Neuronal stem cell (in vitro differentiated cells): ENCODE data around the gene C13orf46.

Experiments
- DNase-seq: peaks from one replicate; pipeline ENCODE4 v3.0.0-alpha.2; 2013; ENCODE audit warnings: low spot score
- H2AFZ ChIP-seq: one replicate; pipeline ENCODE4 v1.6.1; 2013; ENCODE audit warnings: mild to moderate bottlenecking, low read length, inconsistent platforms
- H2AK5ac ChIP-seq: 2 replicates; pipeline ENCODE4 v1.6.1; 2013; ENCODE audit warnings: low read depth, mild to moderate bottlenecking, inconsistent platforms, low read length, moderate library complexity, mixed read lengths
- H2BK120ac ChIP-seq: 2 replicates; pipeline ENCODE4 v1.6.1; 2013; ENCODE audit warnings: low read depth, mild to moderate bottlenecking, inconsistent platforms, low read length, moderate library complexity, mixed read lengths
- H2BK12ac ChIP-seq: one replicate; pipeline ENCODE4 v1.6.1; 2013; ENCODE audit warnings: low read length, inconsistent platforms
- H2BK15ac ChIP-seq: 2 replicates; pipeline ENCODE4 v1.6.1; 2013; ENCODE audit warnings: mild to moderate bottlenecking, low read length, inconsistent platforms, mixed read lengths
- H2BK5ac ChIP-seq: one replicate; pipeline ENCODE4 v1.6.1; 2013; ENCODE audit warnings: inconsistent platforms, mild to moderate bottlenecking, low read length, moderate library complexity
- H3K14ac ChIP-seq: one replicate; pipeline ENCODE4 v1.6.1; 2013; ENCODE audit warnings: low read length, inconsistent platforms
- H3K18ac ChIP-seq: 2 replicates; pipeline ENCODE4 v1.6.1; 2013; ENCODE audit warnings: low read length, inconsistent platforms
- H3K23ac ChIP-seq: 2 replicates; pipeline ENCODE4 v1.6.1; 2013; ENCODE audit warnings: low read depth, mild to moderate bottlenecking, mixed read lengths, low read length, inconsistent platforms; ENCODE audit not compliant: poor library complexity
- H3K27ac ChIP-seq: replicated peaks from 3 replicates; pipeline ENCODE4 v1.5.1; 2013; ENCODE audit warnings: low read length, inconsistent platforms
- H3K27me3 ChIP-seq, 3 experiments: 2 replicates each; pipeline ENCODE4 v1.6.1; 2013; ENCODE audit warnings: low read length in 3 of 3, mild to moderate bottlenecking in 2 of 3, inconsistent platforms in 1 of 3, low read depth in 1 of 3, mixed read lengths in 1 of 3, moderate library complexity in 1 of 3; ENCODE audit not compliant: control insufficient read depth in 3 of 3, insufficient read depth in 3 of 3
- H3K36me3 ChIP-seq, 2 donors: replicated peaks in 1 of 2; 2 replicates each; pipeline ENCODE4 v1.6.1; 2013; ENCODE audit warnings: low read length in 2 of 2; ENCODE audit not compliant: control insufficient read depth in 2 of 2, insufficient read depth in 2 of 2
- H3K4ac ChIP-seq: 2 replicates; pipeline ENCODE4 v1.6.1; 2013; ENCODE audit warnings: inconsistent platforms, mild to moderate bottlenecking, low read length, moderate library complexity
- H3K4me1 ChIP-seq, 2 donors: 1 replicate in 1 of 2; 2 replicates in 1 of 2; pipeline ENCODE4 v1.6.1; 2013; ENCODE audit warnings: low read length in 2 of 2, low read depth in 1 of 2; ENCODE audit not compliant: control insufficient read depth in 2 of 2, insufficient read depth in 1 of 2
- H3K4me2 ChIP-seq: one replicate; pipeline ENCODE4 v1.6.1; 2013; ENCODE audit warnings: mild to moderate bottlenecking, low read length, inconsistent platforms; ENCODE audit not compliant: insufficient read depth, poor library complexity, severe bottlenecking
- H3K4me3 ChIP-seq, 2 donors: 2 replicates each; pipeline ENCODE4 v1.5.1; 2013; ENCODE audit warnings: low read length in 2 of 2, mild to moderate bottlenecking in 2 of 2, inconsistent platforms in 1 of 2, moderate library complexity in 1 of 2
- H3K79me1 ChIP-seq: one replicate; pipeline ENCODE4 v1.6.1; 2013; ENCODE audit warnings: low read depth, mild to moderate bottlenecking, inconsistent platforms, low read length, moderate library complexity
- H3K9ac ChIP-seq: one replicate; pipeline ENCODE4 v1.6.1; 2013; ENCODE audit warnings: mild to moderate bottlenecking, low read depth, low read length, inconsistent platforms; ENCODE audit not compliant: poor library complexity
- H3K9me3 ChIP-seq, 2 donors: replicated peaks in 1 of 2; 2 replicates each; pipeline versions ENCODE3 to v1.6.1; 2013; ENCODE audit warnings: low read length in 2 of 2, mild to moderate bottlenecking in 2 of 2, inconsistent platforms in 1 of 2, low read depth in 1 of 2, mixed read lengths in 1 of 2, moderate library complexity in 1 of 2; ENCODE audit not compliant: control insufficient read depth in 2 of 2, insufficient read depth in 1 of 2
- H4K8ac ChIP-seq: one replicate; pipeline ENCODE4 v1.6.1; 2013; ENCODE audit warnings: low read depth, mild to moderate bottlenecking, inconsistent platforms, low read length, moderate library complexity
- H4K91ac ChIP-seq: one replicate; pipeline ENCODE4 v1.6.1; 2013; ENCODE audit warnings: low read length, low read depth, mild to moderate bottlenecking, inconsistent platforms; ENCODE audit not compliant: poor library complexity
- WGBS, 2 donors: extraction: QIAGEN DNeasy Blood & Tissue Kit; methylation state at CpG; one replicate each; pipeline ENCODE4 v1.1.7; 2013; ENCODE audit warnings: missing lambda C conversion rate in 2 of 2, mixed read lengths in 1 of 2; ENCODE audit not compliant: insufficient read length in 2 of 2, insufficient replicate concordance in 1 of 2; ENCODE audit errors: extremely low coverage in 2 of 2; 5-methylcytosine and 5-hydroxymethylcytosine counted together

Gene C13orf46

GRCh38 chr13:113995051-113995601 lies 21.2 kb upstream of the C13orf46 start:
- Histone ChIP-seq H3K36me3 (peaks cover 14 to 72% of the 10 kb centered on the region in 2 donors), H2AK5ac (no peak overlapping the region)

GRCh38 chr13:113992276-113993005 lies 18.6 kb upstream of the C13orf46 start:
- no peak overlapping the region for H2BK15ac ChIP-seq
- no peak overlapping the region for H4K8ac ChIP-seq
- DNase-seq = no peak
- no peak overlapping the region for H3K9ac ChIP-seq
- peaks cover 0 to 2% (median 0%) of the 10 kb centered on the region in 3 experiments for H3K27me3 ChIP-seq
- H3K36me3 ChIP-seq = peaks cover 19 to 62% of the 10 kb centered on the region in 2 donors
- H3K4ac ChIP-seq = no peak overlapping the region
- no peak overlapping the region for H2BK5ac ChIP-seq
- H2AFZ ChIP-seq = no peak overlapping the region
- H4K91ac ChIP-seq = no peak overlapping the region
- H3K4me3 ChIP-seq = peak overlapping the region in 1 of 2 donors; percentile 64
- H2BK120ac ChIP-seq = no peak overlapping the region
- H2AK5ac ChIP-seq = no peak overlapping the region
- H3K4me2 ChIP-seq = no peak overlapping the region
- no peak overlapping the region for H3K14ac ChIP-seq
- peaks cover 0 to 1% of the 10 kb centered on the region in 2 donors for H3K4me1 ChIP-seq
- no peak overlapping the region for H3K27ac ChIP-seq
- no peak overlapping the region for H2BK12ac ChIP-seq
- H3K79me1 ChIP-seq = peaks cover 3% of the 10 kb centered on the region
- peak overlapping the region; percentile 25 for H3K23ac ChIP-seq
- H3K18ac ChIP-seq = peak overlapping the region; percentile 52
- peaks cover 0 to 9% of the 10 kb centered on the region in 2 donors for H3K9me3 ChIP-seq
- no CpG with 5 or more reads among the region's 21 CpGs for WGBS, 2 donors

More at GRCh38 chr13:113995051-113995601, 21.2 kb upstream of the C13orf46 start:
- peaks cover 0 to 1% of the 10 kb centered on the region in 2 donors for H3K4me1 ChIP-seq
- WGBS, 2 donors = no CpG with 5 or more reads among the region's 23 CpGs
- H3K4me3 ChIP-seq = no peak overlapping the region
- no peak for DNase-seq
- H3K27me3 ChIP-seq = peaks cover 0 to 2% (median 0%) of the 10 kb centered on the region in 3 experiments
- no peak overlapping the region for H3K4ac ChIP-seq
- no peak overlapping the region for H2BK5ac ChIP-seq
- H3K79me1 ChIP-seq = peaks cover 3% of the 10 kb centered on the region
- peaks cover 0 to 9% of the 10 kb centered on the region in 2 donors for H3K9me3 ChIP-seq
- no peak overlapping the region for H4K8ac ChIP-seq
- H3K27ac ChIP-seq = no peak overlapping the region
- H3K4me2 ChIP-seq = no peak overlapping the region
- H2AFZ ChIP-seq = no peak overlapping the region
- H2BK15ac ChIP-seq = no peak overlapping the region
- no peak overlapping the region for H3K9ac ChIP-seq
- no peak overlapping the region for H2BK12ac ChIP-seq
- peak overlapping the region; percentile 85 for H3K18ac ChIP-seq
- H2BK120ac ChIP-seq = no peak overlapping the region
- H3K14ac ChIP-seq = no peak overlapping the region
- no peak overlapping the region for H4K91ac ChIP-seq
- no peak overlapping the region for H3K23ac ChIP-seq

- H3K23ac ChIP-seq = peak overlapping the region; percentile 71
- H3K36me3 ChIP-seq = peaks cover 19 to 56% of the 10 kb centered on the region in 2 donors
- H3K18ac ChIP-seq = no peak overlapping the region
- H3K9me3 ChIP-seq = peaks cover 0 to 9% of the 10 kb centered on the region in 2 donors
- no peak for DNase-seq
- no peak overlapping the region for H2BK15ac ChIP-seq
- no peak overlapping the region for H3K4me2 ChIP-seq
- peak overlapping the region in 1 of 2 donors; percentile 65 for H3K4me3 ChIP-seq
- H2BK120ac ChIP-seq = no peak overlapping the region
- WGBS, 2 donors = no CpG with 5 or more reads among the region's 11 CpGs
- H3K27me3 ChIP-seq = peaks cover 0 to 2% (median 0%) of the 10 kb centered on the region in 3 experiments
- no peak overlapping the region for H4K91ac ChIP-seq
- H2BK12ac ChIP-seq = no peak overlapping the region
- peaks cover 3% of the 10 kb centered on the region for H3K79me1 ChIP-seq
- no peak overlapping the region for H3K4ac ChIP-seq
- H4K8ac ChIP-seq = no peak overlapping the region
- H2AK5ac ChIP-seq = no peak overlapping the region
- peak overlapping the region; percentile 33 for H3K9ac ChIP-seq
- no peak overlapping the region for H3K14ac ChIP-seq
- no peak overlapping the region for H2AFZ ChIP-seq
- no peak overlapping the region for H3K27ac ChIP-seq
- peaks cover 0 to 1% of the 10 kb centered on the region in 2 donors for H3K4me1 ChIP-seq
- H2BK5ac ChIP-seq = no peak overlapping the region
Measured at GRCh38 chr13:113991676-113992179, 17.9 kb upstream of the C13orf46 start.

GRCh38 chr13:113991191-113991669 lies 17.4 kb upstream of the C13orf46 start:
- Histone ChIP-seq H3K18ac (no peak overlapping the region), H2BK120ac (no peak overlapping the region), H3K9me3 (peaks cover 0 to 9% of the 10 kb centered on the region in 2 donors), H2BK12ac (no peak overlapping the region), H3K9ac (no peak overlapping the region), H3K27me3 (peaks cover 0 to 2% (median 0%) of the 10 kb centered on the region in 3 experiments), H4K8ac (no peak overlapping the region), H3K14ac (no peak overlapping the region), H3K36me3 (peaks cover 16 to 51% of the 10 kb centered on the region in 2 donors), H3K79me1 (peaks cover 3% of the 10 kb centered on the region), H3K4ac (no peak overlapping the region), H3K27ac (no peak overlapping the region), H3K23ac (no peak overlapping the region), H3K4me1 (peaks cover 0 to 1% of the 10 kb centered on the region in 2 donors), H2AFZ (no peak overlapping the region), H2AK5ac (no peak overlapping the region), H3K4me3 (no peak overlapping the region), H3K4me2 (no peak overlapping the region), H4K91ac (no peak overlapping the region), H2BK15ac (no peak overlapping the region), H2BK5ac (no peak overlapping the region)
- DNase-seq = no peak
- no CpG with 5 or more reads among the region's 10 CpGs for WGBS, 2 donors
